Suprapubic skin (tissue), 3 donors: ENCODE data around the gene EIPR1.

Source experiments
- POLR2AphosphoS5 ChIP-seq, 3 donors: sonication (generic); formaldehyde crosslinking; IDR thresholded peaks; one replicate each; pipeline ENCODE4 v1.6.1; 2017; ENCODE audit warnings: antibody characterized with exemption in 3 of 3
- TF ChIP-seq, protein P1 (sequence below), 2 donors: fragments of 200-600 bp in 1 of 2; fragments of 450-650 bp in 1 of 2; sonication (generic) in 1 of 2; IDR thresholded peaks; one replicate each; pipeline ENCODE4 v1.5.1; 2016 to 2019; ENCODE audit warnings: antibody characterized with exemption in 2 of 2, mild to moderate bottlenecking in 1 of 2, moderate library complexity in 1 of 2

DNA sequence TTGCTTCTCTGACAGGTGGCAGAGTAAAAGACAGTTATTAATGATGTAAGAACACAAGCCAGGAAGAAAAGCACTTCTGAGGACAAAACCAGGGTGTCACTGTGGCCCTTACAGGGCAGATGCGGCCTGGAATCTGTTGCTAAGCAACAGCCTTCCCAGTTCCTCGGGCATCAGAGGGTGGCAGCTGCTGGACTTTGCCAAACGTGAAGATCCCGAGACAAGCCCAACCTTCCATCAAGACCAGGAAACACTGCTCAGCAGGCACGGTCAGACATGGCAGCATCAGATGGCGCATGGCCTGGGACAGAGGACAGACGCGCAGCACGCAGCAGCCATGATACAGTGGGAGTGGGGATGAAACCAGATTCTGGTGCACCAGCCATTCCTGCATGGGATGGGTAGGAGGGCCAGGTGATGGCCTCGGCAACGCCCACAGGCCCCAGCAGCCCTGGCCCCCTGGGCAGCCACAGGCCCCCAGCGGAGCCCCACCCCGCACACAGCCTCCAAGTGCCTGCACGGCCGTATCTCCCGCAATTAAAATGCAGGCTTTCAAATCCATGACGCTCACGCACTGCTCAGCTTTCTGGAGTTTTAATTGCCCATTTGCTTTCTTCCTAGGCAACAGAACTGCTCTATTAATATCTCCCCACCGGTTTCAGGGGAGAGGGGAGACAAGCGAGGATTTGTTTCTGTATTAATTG is 89.0 kb downstream of the EIPR1 start:
- TF ChIP-seq, protein P1, sequence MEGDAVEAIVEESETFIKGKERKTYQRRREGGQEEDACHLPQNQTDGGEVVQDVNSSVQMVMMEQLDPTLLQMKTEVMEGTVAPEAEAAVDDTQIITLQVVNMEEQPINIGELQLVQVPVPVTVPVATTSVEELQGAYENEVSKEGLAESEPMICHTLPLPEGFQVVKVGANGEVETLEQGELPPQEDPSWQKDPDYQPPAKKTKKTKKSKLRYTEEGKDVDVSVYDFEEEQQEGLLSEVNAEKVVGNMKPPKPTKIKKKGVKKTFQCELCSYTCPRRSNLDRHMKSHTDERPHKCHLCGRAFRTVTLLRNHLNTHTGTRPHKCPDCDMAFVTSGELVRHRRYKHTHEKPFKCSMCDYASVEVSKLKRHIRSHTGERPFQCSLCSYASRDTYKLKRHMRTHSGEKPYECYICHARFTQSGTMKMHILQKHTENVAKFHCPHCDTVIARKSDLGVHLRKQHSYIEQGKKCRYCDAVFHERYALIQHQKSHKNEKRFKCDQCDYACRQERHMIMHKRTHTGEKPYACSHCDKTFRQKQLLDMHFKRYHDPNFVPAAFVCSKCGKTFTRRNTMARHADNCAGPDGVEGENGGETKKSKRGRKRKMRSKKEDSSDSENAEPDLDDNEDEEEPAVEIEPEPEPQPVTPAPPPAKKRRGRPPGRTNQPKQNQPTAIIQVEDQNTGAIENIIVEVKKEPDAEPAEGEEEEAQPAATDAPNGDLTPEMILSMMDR (IDR thresholded peaks at IDR 0.05), result no peak
- no peak for TF ChIP-seq POLR2AphosphoS5 (IDR thresholded peaks at IDR 0.05)
